HG03442 (cell line): Measurements from ENCODE around the gene TNFAIP1.

Experiments used
- ATAC-seq: cut with Tn5 transposase; IDR thresholded peaks from one replicate; pipeline ENCODE4 v1.9.1; 2021; ENCODE audit warnings: mild to moderate bottlenecking, moderate library complexity; ENCODE audit not compliant: unreplicated experiment

The TNFAIP1 gene

DNA sequence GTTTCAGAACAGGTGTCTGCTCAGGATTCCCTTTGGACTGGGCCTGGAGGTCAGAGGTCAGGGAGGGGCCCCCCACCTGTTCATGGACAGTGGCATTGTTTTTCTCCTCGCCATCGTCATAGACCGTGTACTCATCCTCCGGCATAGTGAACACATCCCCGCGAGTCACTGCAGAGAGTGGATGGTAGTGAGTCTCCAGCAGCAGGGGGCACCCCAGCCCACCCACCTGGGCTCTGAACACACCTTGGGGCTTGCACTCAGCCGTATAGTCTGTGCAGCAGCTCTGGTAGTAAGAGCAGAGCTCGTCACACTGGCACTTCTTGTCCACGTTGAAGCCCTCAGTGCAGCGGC, 34.1 kb downstream of the TNFAIP1 start:
- no peak for ATAC-seq

DNA sequence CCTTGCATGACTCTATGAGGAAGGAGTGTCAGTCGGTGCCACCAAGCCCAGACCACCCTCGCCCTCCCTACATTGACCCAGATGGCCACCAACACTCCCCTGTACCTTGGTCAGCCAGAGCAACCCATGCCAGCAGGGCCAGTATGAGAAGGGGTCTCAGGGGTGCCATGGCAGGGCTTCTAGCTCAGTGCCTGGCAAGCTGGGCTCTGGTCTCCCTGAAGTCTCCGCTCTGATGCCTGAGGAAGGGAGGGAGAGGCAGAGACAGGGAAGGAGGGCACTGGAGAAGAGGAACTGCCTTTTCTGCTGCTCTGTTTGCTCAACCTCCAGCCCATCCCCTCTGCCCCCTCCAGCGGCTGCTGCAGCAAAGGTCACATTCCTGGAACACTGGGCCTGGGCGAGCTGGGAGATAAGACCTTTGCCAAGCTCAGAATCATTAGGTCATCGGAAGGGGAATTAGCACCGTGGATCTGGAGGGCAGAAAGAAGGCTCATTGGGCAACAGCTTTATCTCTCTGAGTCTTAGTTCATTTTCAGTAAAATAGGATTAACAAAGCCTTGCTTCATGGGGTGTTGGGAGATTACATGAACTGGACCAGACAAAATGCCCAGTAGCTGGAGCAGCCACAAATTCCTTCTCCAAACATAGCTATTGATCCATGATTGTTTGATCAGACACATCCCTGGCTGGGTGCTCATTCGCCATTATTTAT, 34.6 kb downstream of the TNFAIP1 start, which contains the start of gene VTN:
TSS of gene VTN (minus strand) at position 273 of the 709 bp plus-strand sequence. CDS start at position 169, 104 bp downstream.
- no peak for ATAC-seq

DNA sequence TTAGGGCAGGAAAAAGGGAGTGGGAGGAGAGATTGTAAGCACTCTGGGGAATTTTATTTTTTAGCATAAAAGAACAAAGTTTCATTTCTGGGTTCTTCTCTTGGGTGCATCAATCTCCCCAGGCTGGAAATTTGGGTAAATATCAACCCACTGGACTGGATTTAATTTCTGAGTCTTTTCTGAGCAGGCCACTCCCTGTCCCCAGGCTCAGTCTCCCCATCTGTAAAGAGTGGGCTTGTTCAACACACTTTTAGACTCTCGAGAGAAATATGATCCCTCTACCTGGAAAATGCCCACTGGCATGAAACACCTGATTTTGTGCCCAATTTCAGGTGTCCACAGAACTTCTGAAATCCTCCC, 35.2 kb downstream of the TNFAIP1 start:
- ATAC-seq, result no peak

DNA sequence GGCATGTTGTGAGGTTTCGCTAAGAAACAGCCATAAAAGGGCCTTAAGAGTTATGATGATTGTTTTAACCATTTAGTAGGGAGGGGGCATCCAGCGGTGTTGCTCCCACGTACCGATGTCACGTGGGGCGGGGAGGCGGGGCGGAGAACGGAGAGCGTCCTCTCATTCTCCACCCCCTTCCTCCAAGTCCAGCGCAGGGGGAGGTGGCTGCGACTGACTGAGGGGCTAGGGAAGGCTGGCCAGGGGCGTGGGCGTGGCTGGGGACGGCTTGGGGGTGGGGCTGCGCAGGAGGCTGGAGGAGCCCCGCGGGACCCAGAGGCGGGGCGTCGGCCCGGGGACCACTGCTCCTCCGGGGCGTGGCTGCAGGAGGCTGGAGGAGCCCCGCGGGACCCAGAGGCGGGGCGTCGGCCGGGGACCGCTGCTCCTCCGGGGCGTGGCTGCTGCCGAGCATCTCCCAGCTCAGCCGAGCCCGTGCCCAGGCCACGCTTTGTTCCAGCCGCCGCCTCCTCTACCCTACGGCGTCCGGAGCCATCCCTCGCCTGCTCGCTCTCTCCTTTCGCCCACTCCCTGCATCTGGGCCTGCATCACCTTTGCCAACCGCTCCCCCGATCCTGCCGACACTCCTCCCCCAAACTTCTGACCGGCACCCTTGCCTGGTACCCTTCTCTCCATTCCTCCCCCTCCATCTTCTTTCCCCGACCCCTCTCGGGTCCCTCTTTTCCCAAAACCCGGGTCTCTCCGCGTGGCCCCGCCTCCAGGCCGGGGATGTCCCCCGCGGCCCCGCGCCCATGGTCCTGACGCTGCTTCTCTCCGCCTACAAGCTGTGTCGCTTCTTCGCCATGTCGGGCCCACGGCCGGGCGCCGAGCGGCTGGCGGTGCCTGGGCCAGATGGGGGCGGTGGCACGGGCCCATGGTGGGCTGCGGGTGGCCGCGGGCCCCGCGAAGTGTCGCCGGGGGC, 36.0 kb downstream of the TNFAIP1 start, which contains the start of gene SARM1:
TSS of gene SARM1 (plus strand) at position 450 of the 958 bp plus-strand sequence. CDS start at position 789, 339 bp downstream.
- ATAC-seq, result peak; percentile 74

DNA sequence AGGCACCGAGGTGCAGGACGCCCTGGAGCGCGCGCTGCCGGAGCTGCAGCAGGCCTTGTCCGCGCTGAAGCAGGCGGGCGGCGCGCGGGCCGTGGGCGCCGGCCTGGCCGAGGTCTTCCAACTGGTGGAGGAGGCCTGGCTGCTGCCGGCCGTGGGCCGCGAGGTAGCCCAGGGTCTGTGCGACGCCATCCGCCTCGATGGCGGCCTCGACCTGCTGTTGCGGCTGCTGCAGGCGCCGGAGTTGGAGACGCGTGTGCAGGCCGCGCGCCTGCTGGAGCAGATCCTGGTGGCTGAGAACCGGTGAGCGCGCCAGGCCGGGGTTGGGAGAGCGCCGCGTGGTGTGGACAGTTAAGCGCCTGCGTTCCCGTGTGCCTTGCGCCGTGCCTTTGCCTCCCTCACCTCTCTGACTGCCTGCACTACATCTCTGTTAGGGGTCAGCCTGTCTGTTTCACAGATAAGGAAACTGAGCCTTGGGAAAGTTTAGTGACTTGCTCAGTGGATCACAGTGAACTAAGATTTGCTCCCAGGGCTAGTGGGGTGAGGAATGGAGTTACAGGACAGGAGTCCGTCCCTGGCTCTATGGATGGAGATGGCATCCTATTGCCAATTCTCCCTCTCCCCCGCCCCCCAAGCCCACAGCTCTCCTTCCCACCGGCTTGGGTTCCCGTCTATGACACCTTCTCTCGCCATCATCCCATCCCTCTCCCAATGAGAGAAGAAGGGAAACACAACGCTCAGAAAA, 36.8 kb downstream of the TNFAIP1 start:
- peak; percentile 14 for ATAC-seq

DNA sequence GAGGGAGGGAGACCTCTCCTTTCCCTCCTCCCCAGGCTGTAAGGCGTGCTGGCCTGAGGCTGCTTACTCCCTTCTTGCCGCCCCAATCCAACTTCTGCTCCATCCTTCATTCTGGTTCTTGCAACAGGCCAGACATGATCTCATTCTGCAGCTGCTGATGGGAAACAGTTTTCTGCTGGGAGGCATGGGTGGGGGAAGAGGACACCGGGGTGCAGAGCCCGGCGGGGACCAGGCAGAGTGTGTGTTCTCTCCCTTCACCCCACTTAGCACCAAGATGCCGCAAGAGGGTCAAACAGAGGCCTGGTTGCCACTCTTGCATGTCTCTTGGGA, 37.3 kb downstream of the TNFAIP1 start:
- no peak for ATAC-seq

DNA sequence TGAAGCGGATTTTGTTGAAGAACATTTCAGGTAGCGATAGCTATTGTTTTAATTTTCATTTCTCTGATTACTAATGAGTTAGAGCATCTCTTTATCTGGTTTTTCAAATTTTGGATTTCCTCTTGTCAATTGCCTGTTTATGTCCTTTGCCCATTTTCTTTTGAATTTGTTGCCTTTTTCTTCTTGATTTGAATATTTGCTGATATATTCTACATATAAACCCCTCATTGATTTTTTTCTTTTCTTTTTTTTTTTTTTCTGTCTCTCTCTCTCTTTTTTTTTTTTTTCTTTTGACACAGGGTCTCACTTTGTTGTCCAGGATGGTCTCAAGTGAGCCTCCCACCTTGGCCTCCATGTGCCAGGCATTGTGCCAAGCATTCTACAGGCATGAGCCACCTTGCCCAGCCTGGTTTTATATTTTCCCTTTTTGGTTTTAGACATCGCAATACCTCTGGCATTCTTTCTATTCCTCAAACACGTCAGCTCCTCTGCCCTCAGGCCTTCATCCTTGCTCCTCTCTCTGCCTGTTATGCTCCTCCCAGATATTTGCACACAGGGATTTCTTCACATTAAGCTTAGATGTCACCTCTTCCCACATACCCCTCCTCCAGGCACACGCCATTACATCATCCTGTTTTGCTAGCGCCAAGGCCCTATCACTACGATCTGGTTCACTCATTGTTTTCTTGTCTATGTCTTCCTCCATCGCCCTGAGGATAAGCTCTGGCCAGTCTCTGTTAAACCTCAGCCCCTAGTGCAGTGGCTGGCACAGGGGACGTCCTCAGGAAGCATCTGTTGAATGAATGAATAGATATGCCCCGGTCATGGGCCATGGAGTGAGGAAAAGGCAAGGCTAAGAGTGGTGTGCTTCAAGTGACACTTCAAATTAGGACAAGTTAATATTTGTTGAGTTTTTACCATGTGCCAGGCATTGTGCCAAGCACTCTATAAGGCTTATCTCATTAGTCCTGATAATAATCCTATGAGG, 44.5 kb downstream of the TNFAIP1 start:
- no peak for ATAC-seq

DNA sequence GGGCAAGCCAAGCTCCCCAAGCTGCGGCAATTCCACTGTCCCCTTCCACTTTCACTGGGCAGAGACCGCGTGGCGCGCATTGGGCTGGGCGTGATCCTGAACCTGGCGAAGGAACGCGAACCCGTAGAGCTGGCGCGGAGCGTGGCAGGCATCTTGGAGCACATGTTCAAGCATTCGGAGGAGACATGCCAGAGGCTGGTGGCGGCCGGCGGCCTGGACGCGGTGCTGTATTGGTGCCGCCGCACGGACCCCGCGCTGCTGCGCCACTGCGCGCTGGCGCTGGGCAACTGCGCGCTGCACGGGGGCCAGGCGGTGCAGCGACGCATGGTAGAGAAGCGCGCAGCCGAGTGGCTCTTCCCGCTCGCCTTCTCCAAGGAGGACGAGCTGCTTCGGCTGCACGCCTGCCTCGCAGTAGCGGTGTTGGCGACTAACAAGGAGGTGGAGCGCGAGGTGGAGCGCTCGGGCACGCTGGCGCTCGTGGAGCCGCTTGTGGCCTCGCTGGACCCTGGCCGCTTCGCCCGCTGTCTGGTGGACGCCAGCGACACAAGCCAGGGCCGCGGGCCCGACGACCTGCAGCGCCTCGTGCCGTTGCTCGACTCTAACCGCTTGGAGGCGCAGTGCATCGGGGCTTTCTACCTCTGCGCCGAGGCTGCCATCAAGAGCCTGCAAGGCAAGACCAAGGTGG, 45.7 kb downstream of the TNFAIP1 start:
- no peak for ATAC-seq

DNA sequence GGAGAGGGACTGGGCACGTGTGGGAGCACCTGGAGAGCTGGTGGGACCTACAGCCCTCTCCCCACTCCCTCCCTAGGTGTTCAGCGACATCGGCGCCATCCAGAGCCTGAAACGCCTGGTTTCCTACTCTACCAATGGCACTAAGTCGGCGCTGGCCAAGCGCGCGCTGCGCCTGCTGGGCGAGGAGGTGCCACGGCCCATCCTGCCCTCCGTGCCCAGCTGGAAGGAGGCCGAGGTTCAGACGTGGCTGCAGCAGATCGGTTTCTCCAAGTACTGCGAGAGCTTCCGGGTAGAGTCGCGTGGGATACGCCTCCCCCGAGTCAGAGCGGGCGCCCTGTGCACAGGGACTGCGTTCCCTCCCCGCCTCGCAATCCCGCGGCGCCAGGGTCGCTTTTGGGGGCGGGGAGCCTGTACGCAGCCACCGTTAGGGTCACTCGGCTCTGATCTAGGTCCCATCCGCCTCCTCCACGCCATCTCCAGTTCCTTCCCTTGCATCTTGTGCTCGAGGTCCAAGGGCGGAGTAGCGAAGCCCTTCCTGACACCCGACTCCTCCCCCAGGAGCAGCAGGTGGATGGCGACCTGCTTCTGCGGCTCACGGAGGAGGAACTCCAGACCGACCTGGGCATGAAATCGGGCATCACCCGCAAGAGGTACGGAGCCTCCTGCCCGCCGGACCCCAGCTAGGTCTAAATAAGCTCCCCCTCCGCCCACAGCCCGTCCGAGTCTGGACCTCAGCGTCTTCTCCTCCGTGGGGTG, 48.9 kb downstream of the TNFAIP1 start:
- ATAC-seq, result peak; percentile 53

DNA sequence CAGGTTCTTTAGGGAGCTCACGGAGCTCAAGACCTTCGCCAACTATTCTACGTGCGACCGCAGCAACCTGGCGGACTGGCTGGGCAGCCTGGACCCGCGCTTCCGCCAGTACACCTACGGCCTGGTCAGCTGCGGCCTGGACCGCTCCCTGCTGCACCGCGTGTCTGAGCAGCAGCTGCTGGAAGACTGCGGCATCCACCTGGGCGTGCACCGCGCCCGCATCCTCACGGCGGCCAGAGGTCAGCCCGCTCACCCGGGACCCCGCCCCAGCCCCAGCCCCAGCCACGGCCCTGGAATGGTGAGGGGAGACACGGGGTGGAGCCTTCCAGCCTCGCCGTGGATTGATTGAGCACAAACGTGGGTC, 49.5 kb downstream of the TNFAIP1 start:
- ATAC-seq, result peak; percentile 7

DNA sequence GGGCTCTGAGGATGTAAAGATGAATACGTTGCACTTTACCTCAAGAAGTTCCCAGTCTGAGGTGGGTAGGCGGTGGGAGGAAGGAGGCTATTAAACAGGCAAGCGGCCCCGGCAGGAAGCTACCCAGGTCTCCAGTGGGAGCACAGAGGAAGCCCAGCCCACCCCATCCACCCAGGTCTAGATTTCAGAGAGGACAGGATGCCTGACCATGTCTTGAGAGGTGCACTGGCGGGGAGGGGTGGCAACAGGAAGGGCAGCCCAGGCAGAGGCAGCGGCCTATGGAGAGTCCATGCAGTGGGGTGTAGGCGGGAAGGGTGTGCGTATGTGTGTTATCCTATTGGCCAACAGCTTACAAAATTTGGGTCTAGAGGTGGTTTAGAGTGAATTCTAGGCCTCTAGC, 49.8 kb downstream of the TNFAIP1 start:
- no peak for ATAC-seq

DNA sequence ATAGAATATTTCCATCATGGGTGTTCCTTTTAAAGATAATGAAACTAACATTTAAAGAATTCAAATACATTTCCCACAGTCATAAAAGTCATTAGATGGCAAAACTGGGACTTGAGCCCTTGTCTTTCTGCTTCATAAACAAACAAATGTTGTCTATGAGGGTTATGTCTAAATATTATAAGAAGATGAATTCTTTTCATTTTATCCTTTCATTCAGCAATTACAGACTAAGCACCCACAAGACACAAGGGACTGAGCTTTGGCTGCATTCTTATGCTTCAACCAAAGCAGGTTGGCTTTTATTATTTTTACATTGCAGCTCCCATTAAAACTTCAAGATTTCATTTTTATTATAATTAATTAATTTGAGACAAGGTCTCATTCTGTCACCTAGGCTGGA, 50.8 kb downstream of the TNFAIP1 start:
- no peak for ATAC-seq

DNA sequence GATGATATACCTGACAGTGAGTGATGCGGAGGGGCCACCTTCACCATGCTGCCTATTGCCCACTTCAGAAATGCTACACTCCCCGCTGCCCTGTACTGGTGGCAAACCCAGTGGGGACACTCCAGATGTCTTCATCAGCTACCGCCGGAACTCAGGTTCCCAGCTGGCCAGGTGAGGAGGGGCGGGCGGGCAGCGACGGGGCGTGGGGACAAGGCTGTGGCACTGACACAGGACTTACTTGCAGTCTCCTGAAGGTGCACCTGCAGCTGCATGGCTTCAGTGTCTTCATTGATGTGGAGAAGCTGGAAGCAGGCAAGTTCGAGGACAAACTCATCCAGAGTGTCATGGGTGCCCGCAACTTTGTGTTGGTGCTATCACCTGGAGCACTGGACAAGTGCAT, 52.5 kb downstream of the TNFAIP1 start:
- no peak for ATAC-seq

DNA sequence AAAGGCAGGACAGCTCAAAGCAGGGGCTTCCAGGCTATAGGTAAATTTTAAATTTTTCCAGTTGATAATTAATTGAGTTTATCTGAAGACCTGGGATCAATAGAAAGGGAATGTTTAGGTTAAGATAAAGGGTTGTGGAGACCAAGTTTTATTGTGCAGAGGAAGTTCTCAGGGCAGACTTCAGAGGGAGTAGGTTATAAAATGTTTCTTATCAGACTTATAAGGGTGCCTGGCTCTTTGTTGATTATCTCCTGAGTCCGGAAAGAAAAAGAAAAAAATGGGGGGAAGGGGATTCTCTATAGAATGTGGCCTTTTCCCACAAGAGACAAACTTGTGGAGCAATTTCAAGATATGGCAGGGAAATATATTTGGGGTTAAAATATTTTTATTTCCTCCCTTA, 54.6 kb downstream of the TNFAIP1 start:
- ATAC-seq, result no peak

DNA sequence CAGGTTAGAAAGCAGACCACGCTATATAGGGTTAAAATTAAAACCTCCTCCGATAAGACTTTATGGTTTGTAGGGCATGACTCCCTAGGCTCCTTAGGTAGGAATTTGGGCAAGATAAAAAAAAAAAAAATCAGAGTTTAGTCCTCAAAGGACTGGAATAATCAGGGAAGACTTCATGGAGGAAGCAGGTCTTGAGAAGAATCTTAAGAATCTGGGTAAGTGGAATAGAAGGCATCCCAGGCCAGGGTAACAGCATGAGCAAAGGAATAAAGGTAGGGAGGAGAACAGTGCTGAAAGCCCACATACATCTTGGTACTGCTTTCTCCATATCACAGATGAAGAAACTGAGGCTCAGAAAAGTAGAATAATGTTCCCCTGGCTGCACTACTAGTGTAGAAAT, 55.0 kb downstream of the TNFAIP1 start:
- ATAC-seq, result no peak

DNA sequence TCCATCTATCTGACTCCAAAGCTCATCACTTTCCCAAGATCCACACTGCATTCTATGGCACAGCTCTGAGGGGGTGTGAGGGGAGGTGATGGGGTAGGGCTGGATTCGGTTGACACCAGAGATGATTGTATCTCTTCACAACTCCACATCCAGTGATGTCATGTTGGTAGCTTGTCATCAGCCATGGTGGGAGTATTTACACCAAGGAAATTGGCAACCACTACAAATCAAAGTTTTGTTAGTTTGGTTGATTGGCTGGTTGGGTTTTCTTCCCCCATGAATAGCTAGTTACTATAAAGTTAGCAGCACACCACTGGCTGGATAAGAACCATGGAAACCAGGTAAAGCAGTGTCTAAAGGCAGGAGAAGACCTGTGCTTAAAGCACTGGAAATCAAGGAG, 55.4 kb downstream of the TNFAIP1 start:
- no peak for ATAC-seq

DNA sequence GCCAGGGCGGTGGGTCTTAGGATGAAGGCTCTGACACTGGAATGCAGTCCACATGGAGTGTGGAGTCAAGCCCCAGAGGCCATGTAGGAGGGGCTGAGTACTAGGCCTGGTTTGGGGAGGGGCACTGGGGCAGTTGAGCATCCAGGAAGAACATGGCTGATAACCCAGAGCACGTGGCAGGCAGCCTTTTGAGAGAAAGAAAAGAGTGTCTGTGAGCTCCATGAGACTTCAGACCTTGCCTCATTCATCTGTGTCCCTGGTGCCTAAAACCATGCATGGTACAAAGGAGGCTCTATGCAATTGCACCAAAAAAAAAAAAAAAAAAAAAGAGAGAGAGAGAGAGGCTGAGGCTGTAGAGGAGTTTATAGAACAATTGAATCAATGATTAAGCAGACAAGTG, 55.8 kb downstream of the TNFAIP1 start:
- ATAC-seq, result no peak

DNA sequence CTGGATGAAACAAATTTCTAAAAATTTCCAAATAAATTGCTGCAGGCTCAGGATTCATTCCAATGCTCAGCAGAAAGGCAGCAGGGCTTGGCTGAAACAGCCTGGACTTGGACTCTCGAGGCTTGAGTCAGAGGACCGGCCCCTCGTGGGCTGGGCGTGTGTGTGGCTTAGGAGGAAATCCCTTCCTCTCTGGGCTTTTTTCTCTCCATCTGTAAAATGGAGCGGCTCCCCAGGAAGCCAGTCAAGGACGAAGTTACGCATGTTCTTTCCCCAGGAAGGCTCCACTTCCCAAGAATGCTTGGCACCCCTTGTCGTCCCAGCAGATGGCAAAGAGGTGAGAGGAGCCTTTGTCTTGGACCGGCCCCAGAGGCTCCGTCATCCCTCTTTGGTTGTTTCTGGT, 56.9 kb downstream of the TNFAIP1 start:
- no peak for ATAC-seq
